ENCODE results near the gene SLC8B1. TPM values are rescaled to one million over a fixed set of nuclear protein-coding genes. Genes with fewer than 3 reads are reported as not detected.
A peak's percentile ranks its signal among the peaks of the same experiment; 100 is the strongest.

The SLC8B1 gene
- total and polyA plus RNA-seq, 9 of the 15 experiments (the other 6 are each of a cell fraction or from before 2014, with no cell fraction given), result 0.86 to 34.1 (median 18.5) TPM

DNA sequence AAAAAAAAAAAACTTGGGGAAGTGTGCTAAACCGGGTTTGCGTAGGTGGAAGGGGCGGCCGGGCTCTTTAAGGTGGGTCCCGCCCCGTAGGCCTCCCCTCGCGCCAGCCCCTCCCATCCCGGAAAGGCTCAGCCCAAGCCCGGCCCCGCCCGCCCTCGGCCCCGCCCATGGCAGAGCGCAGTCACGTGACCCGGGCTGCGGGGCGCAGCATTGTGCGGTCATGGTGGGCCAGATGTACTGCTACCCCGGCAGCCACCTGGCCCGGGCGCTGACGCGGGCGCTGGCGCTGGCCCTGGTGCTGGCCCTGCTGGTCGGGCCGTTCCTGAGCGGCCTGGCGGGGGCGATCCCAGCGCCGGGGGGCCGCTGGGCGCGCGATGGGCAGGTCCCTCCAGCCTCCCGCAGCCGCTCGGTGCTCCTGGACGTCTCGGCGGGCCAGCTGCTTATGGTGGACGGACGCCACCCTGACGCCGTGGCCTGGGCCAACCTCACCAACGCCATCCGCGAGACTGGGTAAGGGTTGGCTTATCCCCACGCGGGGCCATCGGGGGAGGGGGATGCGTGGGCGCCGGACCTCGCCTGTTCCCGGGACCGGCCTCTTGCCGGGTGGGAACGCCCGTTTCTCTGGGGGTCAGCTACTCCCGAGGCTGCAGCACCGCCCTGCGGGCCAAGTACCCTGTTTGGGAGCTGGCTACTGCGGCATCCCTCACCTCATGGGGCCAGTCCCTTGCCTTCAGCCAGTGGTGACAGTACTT, 23.6 kb upstream of the SLC8B1 start, which contains the start of gene PLBD2 (continued):
- TF ChIP-seq FOXA3 (CRISPR knock-in tag; conservative IDR thresholded peaks at IDR 0.05 in 1 of 2, IDR thresholded peaks at IDR 0.05 in 1 of 2) (0 out of 4 replicates have a peak, but pooled peaks of 1 of the 2 experiments have one; percentile 39), SMARCB1 (IDR thresholded peaks at IDR 0.05; ENCODE audit: insufficient read length, low read depth) (no peak), ZNF146 (CRISPR knock-in tag; IDR thresholded peaks at IDR 0.05; ENCODE audit: unreplicated experiment) (no peak), XRCC4 (IDR thresholded peaks at IDR 0.05; ENCODE audit: extremely low read depth, insufficient read depth, insufficient read length) (no peak), ZNF766 (CRISPR knock-in tag; conservative IDR thresholded peaks at IDR 0.05) (no peak), RBM14 (IDR thresholded peaks at IDR 0.05; ENCODE audit: borderline replicate concordance, insufficient read depth, low read depth, low read length) (no peak), POU5F1 (IDR thresholded peaks at IDR 0.05; ENCODE audit: borderline replicate concordance, low read depth, low read length, partially characterized antibody) (no peak)
- TF ChIP-seq, protein P1, sequence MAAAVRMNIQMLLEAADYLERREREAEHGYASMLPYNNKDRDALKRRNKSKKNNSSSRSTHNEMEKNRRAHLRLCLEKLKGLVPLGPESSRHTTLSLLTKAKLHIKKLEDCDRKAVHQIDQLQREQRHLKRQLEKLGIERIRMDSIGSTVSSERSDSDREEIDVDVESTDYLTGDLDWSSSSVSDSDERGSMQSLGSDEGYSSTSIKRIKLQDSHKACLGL (CRISPR knock-in tag; IDR thresholded peaks at IDR 0.05; ENCODE audit: borderline replicate concordance, poor library complexity, severe bottlenecking), result no peak
- TF ChIP-seq, protein P2, sequence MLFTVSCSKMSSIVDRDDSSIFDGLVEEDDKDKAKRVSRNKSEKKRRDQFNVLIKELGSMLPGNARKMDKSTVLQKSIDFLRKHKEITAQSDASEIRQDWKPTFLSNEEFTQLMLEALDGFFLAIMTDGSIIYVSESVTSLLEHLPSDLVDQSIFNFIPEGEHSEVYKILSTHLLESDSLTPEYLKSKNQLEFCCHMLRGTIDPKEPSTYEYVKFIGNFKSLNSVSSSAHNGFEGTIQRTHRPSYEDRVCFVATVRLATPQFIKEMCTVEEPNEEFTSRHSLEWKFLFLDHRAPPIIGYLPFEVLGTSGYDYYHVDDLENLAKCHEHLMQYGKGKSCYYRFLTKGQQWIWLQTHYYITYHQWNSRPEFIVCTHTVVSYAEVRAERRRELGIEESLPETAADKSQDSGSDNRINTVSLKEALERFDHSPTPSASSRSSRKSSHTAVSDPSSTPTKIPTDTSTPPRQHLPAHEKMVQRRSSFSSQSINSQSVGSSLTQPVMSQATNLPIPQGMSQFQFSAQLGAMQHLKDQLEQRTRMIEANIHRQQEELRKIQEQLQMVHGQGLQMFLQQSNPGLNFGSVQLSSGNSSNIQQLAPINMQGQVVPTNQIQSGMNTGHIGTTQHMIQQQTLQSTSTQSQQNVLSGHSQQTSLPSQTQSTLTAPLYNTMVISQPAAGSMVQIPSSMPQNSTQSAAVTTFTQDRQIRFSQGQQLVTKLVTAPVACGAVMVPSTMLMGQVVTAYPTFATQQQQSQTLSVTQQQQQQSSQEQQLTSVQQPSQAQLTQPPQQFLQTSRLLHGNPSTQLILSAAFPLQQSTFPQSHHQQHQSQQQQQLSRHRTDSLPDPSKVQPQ (CRISPR knock-in tag; IDR thresholded peaks at IDR 0.05; ENCODE audit: borderline replicate concordance), result no peak
- TF ChIP-seq, protein P3, sequence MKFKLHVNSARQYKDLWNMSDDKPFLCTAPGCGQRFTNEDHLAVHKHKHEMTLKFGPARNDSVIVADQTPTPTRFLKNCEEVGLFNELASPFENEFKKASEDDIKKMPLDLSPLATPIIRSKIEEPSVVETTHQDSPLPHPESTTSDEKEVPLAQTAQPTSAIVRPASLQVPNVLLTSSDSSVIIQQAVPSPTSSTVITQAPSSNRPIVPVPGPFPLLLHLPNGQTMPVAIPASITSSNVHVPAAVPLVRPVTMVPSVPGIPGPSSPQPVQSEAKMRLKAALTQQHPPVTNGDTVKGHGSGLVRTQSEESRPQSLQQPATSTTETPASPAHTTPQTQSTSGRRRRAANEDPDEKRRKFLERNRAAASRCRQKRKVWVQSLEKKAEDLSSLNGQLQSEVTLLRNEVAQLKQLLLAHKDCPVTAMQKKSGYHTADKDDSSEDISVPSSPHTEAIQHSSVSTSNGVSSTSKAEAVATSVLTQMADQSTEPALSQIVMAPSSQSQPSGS (CRISPR knock-in tag; IDR thresholded peaks at IDR 0.05), result no peak
- TF ChIP-seq, protein P4, sequence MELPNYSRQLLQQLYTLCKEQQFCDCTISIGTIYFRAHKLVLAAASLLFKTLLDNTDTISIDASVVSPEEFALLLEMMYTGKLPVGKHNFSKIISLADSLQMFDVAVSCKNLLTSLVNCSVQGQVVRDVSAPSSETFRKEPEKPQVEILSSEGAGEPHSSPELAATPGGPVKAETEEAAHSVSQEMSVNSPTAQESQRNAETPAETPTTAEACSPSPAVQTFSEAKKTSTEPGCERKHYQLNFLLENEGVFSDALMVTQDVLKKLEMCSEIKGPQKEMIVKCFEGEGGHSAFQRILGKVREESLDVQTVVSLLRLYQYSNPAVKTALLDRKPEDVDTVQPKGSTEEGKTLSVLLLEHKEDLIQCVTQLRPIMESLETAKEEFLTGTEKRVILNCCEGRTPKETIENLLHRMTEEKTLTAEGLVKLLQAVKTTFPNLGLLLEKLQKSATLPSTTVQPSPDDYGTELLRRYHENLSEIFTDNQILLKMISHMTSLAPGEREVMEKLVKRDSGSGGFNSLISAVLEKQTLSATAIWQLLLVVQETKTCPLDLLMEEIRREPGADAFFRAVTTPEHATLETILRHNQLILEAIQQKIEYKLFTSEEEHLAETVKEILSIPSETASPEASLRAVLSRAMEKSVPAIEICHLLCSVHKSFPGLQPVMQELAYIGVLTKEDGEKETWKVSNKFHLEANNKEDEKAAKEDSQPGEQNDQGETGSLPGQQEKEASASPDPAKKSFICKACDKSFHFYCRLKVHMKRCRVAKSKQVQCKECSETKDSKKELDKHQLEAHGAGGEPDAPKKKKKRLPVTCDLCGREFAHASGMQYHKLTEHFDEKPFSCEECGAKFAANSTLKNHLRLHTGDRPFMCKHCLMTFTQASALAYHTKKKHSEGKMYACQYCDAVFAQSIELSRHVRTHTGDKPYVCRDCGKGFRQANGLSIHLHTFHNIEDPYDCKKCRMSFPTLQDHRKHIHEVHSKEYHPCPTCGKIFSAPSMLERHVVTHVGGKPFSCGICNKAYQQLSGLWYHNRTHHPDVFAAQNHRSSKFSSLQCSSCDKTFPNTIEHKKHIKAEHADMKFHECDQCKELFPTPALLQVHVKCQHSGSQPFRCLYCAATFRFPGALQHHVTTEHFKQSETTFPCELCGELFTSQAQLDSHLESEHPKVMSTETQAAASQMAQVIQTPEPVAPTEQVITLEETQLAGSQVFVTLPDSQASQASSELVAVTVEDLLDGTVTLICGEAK (IDR thresholded peaks at IDR 0.05), result no peak
- TF ChIP-seq, protein P4 (CRISPR knock-in tag; IDR thresholded peaks at IDR 0.05), result no peak

All from K562 (cell line).